Sigmoid colon (tissue), 4 donors: ENCODE results near the gene CWH43.
"Not testable (repeated sequence)": the region's sequence is repeated elsewhere in the genome, so short reads cannot be mapped to it uniquely, and the experiment has no call there.

Experiments used
- EP300 ChIP-seq, 4 donors: sonication (generic); formaldehyde crosslinking; IDR thresholded peaks; one replicate each; pipeline ENCODE4 v1.6.1; 2017; ENCODE audit warnings: antibody characterized with exemption in 4 of 4
- POLR2A ChIP-seq, 2 donors: fragments of 450-650 bp; IDR thresholded peaks; one replicate each; pipeline ENCODE4 v1.6.1; 2016; ENCODE audit warnings: antibody characterized with exemption in 2 of 2, mild to moderate bottlenecking in 2 of 2, moderate library complexity in 2 of 2
- POLR2AphosphoS5 ChIP-seq, 4 donors: sonication (generic); formaldehyde crosslinking; IDR thresholded peaks; one replicate each; pipeline ENCODE4 v1.6.1; 2017; ENCODE audit warnings: antibody characterized with exemption in 4 of 4
- TF ChIP-seq, protein P1 (sequence below), 4 experiments: fragments of 450-650 bp in 3 of 4; fragments of 200-600 bp in 1 of 4; IDR thresholded peaks; one replicate each; pipeline ENCODE4 v1.5.1; 2016 to 2019; ENCODE audit warnings: antibody characterized with exemption in 4 of 4, mild to moderate bottlenecking in 3 of 4, moderate library complexity in 2 of 4

DNA sequence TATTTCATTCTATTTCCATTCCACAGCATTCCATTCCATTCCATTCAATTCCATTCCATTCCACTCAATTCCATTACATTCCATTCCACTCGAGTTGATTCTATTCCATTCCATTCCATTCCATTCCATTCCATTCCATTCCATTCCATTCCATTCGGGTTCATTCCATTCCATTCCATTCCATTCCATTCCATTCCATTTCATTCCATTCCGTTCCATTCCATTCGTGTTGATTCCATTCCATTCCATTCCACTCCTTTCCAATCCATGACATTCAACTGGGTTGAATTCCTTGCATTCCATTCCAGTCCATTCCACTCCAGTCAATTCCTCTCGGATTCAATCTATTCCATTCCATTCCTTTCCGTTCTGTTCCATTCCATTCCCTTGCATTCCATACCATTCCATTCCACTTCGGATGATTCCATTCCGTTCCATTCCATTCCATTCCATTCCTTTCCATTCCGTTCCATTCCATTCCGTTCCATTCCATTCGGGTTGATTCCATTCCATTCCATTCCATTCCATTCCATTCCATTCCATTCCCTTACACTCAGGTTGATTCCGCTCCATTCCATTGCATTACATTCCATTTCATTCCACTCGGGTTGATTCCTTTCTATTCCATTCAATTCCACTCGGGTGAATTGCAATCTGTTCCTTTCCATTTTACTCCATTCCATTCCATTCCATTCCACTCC lies 117.5 kb downstream of the CWH43 start:
- not testable (repeated sequence) for TF ChIP-seq POLR2A, POLR2AphosphoS5, EP300 (IDR thresholded peaks at IDR 0.05)
- TF ChIP-seq, protein P1, sequence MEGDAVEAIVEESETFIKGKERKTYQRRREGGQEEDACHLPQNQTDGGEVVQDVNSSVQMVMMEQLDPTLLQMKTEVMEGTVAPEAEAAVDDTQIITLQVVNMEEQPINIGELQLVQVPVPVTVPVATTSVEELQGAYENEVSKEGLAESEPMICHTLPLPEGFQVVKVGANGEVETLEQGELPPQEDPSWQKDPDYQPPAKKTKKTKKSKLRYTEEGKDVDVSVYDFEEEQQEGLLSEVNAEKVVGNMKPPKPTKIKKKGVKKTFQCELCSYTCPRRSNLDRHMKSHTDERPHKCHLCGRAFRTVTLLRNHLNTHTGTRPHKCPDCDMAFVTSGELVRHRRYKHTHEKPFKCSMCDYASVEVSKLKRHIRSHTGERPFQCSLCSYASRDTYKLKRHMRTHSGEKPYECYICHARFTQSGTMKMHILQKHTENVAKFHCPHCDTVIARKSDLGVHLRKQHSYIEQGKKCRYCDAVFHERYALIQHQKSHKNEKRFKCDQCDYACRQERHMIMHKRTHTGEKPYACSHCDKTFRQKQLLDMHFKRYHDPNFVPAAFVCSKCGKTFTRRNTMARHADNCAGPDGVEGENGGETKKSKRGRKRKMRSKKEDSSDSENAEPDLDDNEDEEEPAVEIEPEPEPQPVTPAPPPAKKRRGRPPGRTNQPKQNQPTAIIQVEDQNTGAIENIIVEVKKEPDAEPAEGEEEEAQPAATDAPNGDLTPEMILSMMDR (IDR thresholded peaks at IDR 0.05) = not testable (repeated sequence)
